ENCODE data around the gene SLC39A12. TPM values are rescaled to one million over a fixed set of nuclear protein-coding genes. Genes with fewer than 3 reads are reported as not detected.

The SLC39A12 gene
- total and polyA plus RNA-seq, 8 donors: not detected

- no peak for DNase-seq
- Histone ChIP-seq H3K27me3 (no peaks in the 10 kb centered on the region), H3K9me3 (no peaks in the 10 kb centered on the region), H3K27ac (no peak overlapping the region), H3K36me3 (no peaks in the 10 kb centered on the region), H3K4me1 (no peaks in the 10 kb centered on the region), H3K4me3 (no peak overlapping the region)
- TF ChIP-seq CTCF (IDR thresholded peaks at IDR 0.05) (no peak), POLR2AphosphoS5 (IDR thresholded peaks at IDR 0.05) (no peak), POLR2A (IDR thresholded peaks at IDR 0.05) (no peak), EP300 (IDR thresholded peaks at IDR 0.05) (no peak)
- WGBS, 5 donors: 51 to 71% (median 63%) methylated on average over 3 of the region's 3 CpGs
- intact Hi-C loops (cut with DNase I; ENCODE audit: low total_unique reads): no loop called here
Measured at GRCh38 chr10:18075881-18076280, 124.2 kb downstream of the SLC39A12 start.

GRCh38 chr10:18079665-18080295 is 128.1 kb downstream of the SLC39A12 start:
- no peak for DNase-seq
- H3K27ac ChIP-seq: no peak overlapping the region
- H3K36me3 ChIP-seq: no peaks in the 10 kb centered on the region
- TF ChIP-seq EP300 (IDR thresholded peaks at IDR 0.05): no peak
- no peak for TF ChIP-seq CTCF (IDR thresholded peaks at IDR 0.05)
- TF ChIP-seq POLR2AphosphoS5 (IDR thresholded peaks at IDR 0.05): no peak
- no peak for TF ChIP-seq POLR2A (IDR thresholded peaks at IDR 0.05)
- intact Hi-C loops (cut with DNase I; ENCODE audit: low total_unique reads): no loop called here
- H3K4me3 ChIP-seq: no peak overlapping the region
- H3K27me3 ChIP-seq: no peaks in the 10 kb centered on the region
- WGBS, 5 donors: 53 to 66% (median 62%) methylated on average over 1 of the region's 1 CpG
- no peaks in the 10 kb centered on the region for H3K4me1 ChIP-seq
- no peaks in the 10 kb centered on the region for H3K9me3 ChIP-seq

- Histone ChIP-seq H3K36me3 (no peaks in the 10 kb centered on the region), H3K9me3 (no peaks in the 10 kb centered on the region), H3K27me3 (no peaks in the 10 kb centered on the region), H3K4me1 (no peaks in the 10 kb centered on the region), H3K27ac (no peak overlapping the region), H3K4me3 (no peak overlapping the region)
- no peak for DNase-seq
- intact Hi-C loops (cut with DNase I; ENCODE audit: low total_unique reads): no loop called here
- TF ChIP-seq POLR2A (IDR thresholded peaks at IDR 0.05): no peak
- TF ChIP-seq EP300 (IDR thresholded peaks at IDR 0.05): no peak
- no peak for TF ChIP-seq POLR2AphosphoS5 (IDR thresholded peaks at IDR 0.05)
- no peak for TF ChIP-seq CTCF (IDR thresholded peaks at IDR 0.05)
- 72 to 82% (median 77%) methylated on average over 8 of the region's 8 CpGs for WGBS, 5 donors
Measured at GRCh38 chr10:18082381-18082780, 130.7 kb downstream of the SLC39A12 start.

- no peak for TF ChIP-seq POLR2A (IDR thresholded peaks at IDR 0.05)
- TF ChIP-seq CTCF (IDR thresholded peaks at IDR 0.05): no peak
- no peak for TF ChIP-seq EP300 (IDR thresholded peaks at IDR 0.05)
- no peak for TF ChIP-seq POLR2AphosphoS5 (IDR thresholded peaks at IDR 0.05)
- no peak overlapping the region for H3K4me3 ChIP-seq
- no peaks in the 10 kb centered on the region for H3K9me3 ChIP-seq
- intact Hi-C loops (cut with DNase I; ENCODE audit: low total_unique reads): no loop called here
- DNase-seq: no peak
- 74 to 89% (median 86%) methylated on average over 4 of the region's 4 CpGs for WGBS, 5 donors
- no peak overlapping the region for H3K27ac ChIP-seq
- H3K36me3 ChIP-seq: no peaks in the 10 kb centered on the region
- no peaks in the 10 kb centered on the region for H3K4me1 ChIP-seq
- no peaks in the 10 kb centered on the region for H3K27me3 ChIP-seq
Measured at GRCh38 chr10:18085855-18086254, 134.1 kb downstream of the SLC39A12 start.

Data from stomach (tissue), 9 donors.